GM10266 (cell line): Measurements from ENCODE around the gene SLC25A22.

Experiments used
- DNase-seq: peaks from one replicate; pipeline ENCODE4 v3.0.0; 2012; ENCODE audit errors: extremely low spot score
- CTCF ChIP-seq: IDR thresholded peaks from 2 replicates; pipeline ENCODE4 v1.5.1; 2012; ENCODE audit warnings: mild to moderate bottlenecking, low read depth; ENCODE audit not compliant: control insufficient read depth, insufficient read depth; ENCODE audit errors: missing control alignments

The SLC25A22 gene

GRCh38 chr11:792873-793272, 5.2 kb downstream of the SLC25A22 start:
- DNase-seq: no peak
- TF ChIP-seq CTCF: no peak

GRCh38 chr11:792535-792821, 5.6 kb downstream of the SLC25A22 start:
- DNase-seq: no peak
- TF ChIP-seq CTCF: no peak

- no peak for TF ChIP-seq CTCF
- no peak for DNase-seq
These were observed 6.2 kb downstream of the SLC25A22 start for GRCh38 chr11:791658-792534.

- no peak for TF ChIP-seq CTCF
- DNase-seq: no peak
These were observed 7.1 kb downstream of the SLC25A22 start for GRCh38 chr11:790721-791564.

DNA sequence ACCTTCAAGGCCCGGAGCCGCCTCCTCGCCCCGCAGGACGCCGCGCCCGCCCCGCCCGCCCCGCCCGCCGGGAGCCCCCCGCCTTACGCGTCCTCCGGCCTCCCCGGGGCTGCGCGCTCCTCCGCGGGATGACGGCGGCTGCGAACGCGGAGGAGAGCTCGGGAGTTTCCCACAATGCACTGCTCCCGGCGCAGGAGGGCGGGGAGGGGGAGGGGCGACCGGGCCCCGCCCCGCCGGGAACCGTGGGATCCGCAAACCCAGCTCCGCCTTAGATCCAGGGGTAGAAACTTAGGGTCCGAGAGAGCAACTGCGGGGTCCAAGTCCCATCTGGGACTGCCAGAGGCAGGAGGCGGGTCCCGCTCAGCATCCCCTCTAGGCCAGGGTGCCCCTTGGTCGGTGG, 8.1 kb downstream of the SLC25A22 start, which contains the start of gene CEND1:
Gene CEND1, minus strand, starts transcription at position 148 of the 400 bp plus-strand sequence. CDS start 1,514 bp downstream, outside the sequence.
- no peak for TF ChIP-seq CTCF
- DNase-seq: peak; percentile 55

DNA sequence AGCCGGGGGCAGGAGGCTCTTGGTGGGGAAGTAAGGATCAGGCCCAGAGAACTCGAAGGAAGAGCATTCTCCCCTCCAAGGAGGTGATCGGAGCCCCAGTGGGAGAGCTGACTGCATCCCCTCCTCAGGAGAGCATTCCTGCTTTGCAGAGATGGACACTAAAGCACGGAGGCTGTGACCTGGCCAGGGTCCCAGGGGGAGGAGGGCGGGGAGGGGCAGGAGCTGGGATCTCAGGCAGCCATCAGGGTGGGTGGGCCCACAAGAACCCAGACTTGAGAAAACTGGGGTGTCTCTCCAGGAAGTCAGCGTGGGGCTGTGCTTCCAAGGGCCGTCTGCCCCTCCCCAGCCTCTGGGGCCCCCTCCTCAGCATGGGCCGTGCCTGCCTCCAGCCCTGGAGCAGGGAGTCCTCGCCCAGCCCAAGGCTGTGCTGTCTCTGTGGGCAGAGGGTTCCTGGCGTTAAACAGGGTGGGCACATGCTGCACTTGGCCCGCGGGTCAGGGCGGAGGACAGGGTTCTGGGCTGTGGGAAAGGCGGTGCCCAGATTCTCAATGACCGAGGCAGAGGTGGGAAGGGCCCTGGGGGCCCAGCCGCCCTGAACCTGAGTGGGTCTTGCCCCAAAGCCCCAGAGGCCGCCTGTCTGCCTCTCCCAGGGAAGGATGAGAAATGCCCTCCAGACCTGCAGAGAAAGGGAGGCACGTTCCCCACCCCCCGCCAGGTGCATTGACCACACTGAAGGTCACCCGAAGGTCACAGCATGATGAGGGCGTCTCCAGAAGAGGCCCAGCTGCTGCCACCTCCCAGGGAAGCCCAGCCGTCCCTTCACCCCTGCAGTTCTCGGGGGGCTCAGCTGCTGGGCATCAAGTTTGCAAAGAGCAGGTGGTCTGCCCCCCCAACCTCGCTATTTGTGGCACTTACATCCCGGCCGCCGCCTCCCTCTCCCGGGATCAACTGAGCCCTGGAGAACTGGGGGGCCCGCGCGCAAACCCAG, 8.8 kb downstream of the SLC25A22 start:
- no peak for DNase-seq
- no peak for TF ChIP-seq CTCF
